Ureter (tissue), 1 donor: ENCODE data around the gene KMO. TPM values are rescaled to one million over a fixed set of nuclear protein-coding genes. Genes with fewer than 3 reads are reported as not detected.

Source experiments
- DNase-seq: peaks from one replicate; pipeline ENCODE4 v3.0.0-alpha.2; 2020; ENCODE audit warnings: low spot score
- total RNA-seq: library from RNA; stranded (reverse); gene quantifications from one replicate; pipeline ENCODE4 v1.2.4, GENCODE V29; 2023
- donor health status: DM: yes; HTN: yes; CAD: no.

Gene KMO
- total RNA-seq, 1 donor from 2014 or later = 0.18 TPM

DNA sequence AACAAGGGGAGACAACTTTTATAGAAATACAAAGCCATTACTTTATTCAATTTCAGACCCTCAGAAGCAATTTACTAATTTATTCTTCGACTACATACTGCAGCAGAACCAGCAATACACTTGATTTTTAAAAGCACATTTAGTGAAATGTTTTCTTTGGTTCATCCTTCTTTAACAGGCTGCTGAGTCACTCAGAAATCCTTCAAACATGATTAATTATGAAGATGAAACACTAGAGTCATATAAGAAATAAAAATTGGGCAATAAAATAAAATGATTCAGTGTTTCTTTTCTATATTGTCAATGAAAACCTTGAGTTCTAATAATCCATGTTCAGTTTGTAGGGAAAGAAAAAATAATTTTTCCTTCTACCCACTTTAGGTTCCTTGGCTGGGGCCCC lies 61.0 kb downstream of the KMO start:
- no peak for DNase-seq

DNA sequence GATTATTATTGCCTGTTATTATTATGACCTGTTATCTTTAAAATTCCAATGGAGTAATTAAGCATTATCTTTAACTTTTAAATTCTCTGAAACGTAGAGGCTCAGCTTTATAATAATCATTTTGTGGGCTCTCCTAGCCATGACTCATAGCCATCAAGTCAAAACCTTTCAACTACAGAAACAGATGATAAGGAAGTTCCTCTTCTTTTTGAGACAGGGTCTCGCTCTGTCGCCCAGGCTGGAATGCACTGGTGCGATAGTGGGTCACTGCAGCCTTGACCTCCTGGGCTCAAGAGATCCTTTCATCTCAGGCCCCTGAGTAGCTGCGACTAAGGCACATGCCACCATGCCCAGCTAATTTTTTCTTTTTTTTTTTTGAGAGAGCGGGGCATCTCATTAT lies 64.5 kb downstream of the KMO start:
- DNase-seq = no peak

DNA sequence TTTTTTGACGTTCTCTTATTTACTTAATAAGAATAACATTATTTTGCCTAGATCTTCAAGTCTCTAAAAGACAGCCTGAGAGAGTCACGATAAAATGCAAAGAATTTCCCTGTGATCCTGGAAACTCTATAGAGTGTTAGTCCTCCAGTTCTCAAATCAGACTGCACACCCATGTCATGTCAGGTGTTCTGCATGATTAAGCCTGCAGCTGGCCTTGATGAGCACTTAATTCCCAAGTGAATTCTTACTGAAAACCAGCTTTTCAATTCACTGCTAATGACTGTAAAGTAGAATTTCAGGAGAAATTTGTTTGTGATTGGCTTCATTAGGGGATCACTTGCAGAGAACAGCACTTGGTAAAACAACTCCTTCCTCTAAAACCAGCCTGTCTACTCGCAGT lies 66.1 kb downstream of the KMO start:
- no peak for DNase-seq

DNA sequence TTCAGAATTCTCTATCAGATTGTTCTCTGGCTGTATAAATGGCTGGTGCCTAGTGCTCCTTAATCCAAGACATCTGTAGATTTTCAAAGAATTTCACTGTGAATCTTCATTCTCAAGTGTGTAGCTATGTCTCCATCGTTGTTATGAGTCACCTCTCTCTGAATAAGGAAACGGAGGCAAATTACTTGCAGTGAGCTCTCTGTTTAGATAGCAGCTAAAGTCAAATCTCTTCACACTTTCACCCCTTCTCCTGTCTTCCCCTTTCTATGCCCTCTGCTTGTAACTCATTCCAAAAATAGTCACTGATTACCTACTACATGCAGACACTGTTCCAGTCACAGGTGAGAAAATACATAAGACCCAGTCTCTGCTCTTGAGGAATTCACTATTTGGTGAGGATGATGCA lies 68.3 kb downstream of the KMO start:
- no peak for DNase-seq

DNA sequence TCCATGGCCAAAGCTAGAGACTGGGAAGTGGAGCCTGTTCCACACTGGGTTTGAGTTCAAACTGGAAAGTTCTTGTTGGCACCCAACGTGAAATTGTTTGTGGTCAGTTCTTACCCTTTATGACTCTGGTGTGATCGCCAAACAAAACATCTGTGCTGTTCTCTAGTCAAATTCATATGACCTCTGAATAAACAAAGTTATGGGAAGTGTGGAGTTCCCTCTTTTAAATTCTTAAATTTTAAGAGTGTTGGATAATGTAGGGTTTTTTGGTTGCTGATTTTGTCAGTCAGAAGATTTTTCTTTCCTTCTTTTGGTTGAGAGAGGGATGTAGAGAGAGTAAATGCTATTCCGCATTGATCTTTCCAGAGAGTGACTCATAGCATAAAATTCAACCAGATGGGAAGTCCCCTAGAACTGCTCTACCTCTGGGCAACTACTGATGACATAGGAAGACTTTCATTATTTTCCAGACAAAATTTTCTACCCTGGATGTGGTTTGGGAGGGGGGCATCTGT lies 71.6 kb downstream of the KMO start:
- DNase-seq = no peak

DNA sequence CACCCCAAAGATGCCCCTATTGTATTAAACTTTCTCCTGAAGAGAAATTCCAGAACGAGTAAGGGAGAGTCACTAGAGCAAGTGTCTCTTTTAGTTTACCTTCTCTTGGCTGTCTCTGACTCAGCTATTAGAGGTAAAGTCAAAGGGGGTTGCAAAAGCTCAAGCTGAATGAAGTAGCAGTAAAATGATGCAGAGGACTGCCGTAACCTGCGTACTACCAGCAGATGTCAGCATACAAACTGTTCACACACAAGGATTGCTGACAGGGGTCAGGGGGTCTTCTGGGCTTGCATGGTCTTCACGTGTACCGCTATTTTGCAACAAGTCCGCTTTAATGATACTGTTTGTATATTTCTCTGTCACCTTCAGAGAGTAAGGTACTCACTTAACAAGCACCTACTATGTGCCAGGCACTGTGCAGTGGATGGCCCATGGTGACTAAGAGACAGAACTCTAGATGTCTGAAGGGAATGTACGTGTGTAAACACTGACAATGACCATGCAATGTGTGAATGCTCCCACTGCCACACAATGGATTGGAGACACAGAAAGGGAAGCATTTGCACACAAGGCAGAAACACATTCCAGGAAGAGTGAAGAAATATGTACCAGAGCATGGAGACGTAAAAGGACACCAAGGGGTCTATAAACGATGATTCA lies 73.1 kb downstream of the KMO start:
- no peak for DNase-seq

DNA sequence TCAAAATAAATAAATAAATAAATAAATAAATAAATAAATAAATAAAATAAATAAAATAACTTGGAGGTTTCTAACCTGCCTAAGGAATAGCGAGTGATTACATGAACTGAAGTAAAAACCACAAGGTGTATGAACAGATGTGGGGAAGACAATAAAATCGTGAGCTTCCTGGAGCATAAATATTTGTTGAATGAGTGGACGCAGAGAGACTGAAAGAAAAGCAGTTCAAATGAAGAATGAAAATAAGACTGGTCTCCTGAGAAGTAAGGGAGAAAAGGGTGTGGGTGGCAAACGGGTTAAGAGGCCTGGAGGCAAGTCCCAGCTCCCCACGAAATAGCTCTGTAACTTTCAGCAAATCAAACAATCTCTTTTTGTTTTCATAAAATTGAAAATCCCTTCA lies 74.4 kb downstream of the KMO start:
- no peak for DNase-seq

DNA sequence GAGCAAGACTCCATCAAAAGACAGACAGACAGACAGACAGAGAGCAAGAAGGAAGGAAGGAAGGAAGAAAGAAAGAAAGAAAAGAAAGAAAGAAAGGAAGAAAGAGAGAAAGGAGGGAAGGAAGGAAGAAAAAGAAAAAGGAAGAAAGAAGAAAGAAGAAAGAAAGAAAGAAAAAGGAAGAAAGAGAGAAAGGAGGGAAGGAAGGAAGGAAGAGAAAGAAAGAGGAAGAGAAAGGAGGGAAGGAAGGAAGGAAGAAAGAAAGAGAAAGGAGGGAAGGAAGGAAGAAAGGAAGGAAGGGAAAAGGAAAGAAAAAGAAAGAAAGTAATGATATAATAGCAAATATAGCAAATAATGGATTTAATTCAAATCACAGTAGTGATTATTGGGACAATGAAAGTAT lies 75.3 kb downstream of the KMO start:
- no peak for DNase-seq

DNA sequence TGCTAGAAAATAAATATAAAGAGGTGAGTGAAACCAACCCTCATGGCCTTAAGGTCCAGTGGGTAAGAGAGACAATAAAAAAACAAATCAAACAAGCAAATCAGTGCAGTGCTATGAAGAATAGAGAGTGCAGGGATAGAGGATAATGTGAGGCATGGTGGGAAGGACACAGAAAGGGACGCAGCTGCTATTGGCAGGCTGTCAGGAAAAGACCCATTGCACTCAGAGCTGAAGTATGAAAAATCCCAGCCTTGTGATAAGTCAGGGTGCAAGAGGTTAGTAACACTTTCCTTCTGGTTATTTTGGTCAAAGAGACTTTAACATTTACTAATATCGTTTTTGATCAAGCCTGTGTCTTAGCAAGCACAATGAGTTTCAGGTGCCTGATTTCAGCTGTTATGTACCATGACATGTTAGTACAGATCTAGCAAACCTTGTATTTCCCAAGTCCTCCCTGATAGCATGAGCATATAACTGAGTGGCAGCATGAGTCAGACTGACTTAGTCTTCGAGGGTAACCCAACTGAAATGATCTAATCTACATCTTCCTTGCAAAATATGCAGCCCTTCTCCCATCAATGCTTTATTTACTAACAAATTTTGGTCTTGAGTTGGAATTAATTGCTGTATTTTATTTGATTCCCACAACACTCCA lies 76.3 kb downstream of the KMO start:
- DNase-seq = no peak

DNA sequence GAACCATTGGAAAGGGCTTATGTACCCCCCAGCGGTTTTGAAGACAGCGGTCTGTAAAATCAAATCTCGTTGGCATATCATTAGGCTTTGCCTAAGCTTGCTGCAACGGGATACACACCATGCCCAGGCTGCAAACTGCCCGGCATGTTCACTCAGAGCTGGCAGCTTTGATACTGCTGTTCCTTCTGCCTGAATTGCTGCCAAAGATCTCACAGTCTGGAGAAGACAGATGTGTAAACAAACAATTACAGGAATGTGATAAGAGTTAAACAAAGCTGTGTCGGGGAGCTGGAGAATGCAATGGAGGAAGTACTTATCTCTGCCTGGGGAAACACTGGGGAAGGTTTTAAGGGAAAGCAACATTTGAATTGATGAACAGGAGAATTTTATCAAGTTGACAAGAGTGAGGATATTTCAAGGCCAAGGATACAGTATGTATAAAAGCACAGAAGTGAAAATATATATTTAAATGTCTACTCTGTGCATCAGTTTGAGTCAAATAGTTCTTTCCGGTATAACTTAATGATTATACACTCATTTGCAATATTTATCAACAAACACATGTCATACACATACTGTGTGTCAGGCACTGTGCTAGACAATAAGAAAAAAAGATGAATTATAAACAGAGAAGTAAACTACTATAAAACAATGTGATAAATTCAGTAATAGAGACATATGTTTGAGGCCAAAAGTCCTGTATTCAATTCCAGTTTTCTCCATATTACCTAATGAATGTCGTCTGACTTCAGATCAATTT lies 78.1 kb downstream of the KMO start:
- DNase-seq = no peak

DNA sequence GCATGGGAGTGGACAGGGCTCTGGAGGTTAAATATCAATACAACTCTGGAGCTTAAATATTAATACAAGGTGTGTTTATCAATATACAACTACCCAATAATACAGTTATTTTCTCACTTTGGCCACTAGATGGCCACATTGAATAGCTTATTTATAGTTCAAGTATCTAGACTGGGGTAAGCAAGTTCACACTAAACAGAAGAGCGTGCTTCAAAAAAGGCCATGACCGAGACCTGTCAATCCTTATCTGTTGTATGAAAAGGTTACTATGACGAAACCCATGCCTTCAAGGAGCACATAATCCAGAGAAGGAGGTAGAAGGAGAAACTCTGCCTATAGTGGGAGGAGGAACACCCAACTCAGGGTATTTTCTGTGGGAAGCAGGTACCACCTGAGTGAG lies 78.9 kb downstream of the KMO start:
- DNase-seq = no peak

DNA sequence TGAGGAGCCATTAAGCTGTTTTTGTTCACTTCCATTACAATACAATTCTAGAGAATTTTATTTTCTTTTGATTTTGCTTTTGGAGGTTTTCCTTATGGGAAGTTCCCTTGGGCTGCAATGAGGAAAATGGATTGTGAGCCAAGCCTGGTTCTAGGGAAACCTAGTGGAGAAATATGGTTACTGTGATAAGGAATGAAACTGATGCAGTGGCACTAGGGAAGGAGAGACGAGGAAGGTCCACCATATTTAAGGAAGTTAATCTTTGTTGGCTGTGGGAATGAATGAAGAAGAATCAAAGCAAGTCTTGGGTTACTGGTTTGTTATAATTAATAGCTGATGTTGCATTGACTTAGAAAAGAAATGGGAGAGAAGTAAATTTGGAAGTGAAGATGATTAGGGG lies 79.6 kb downstream of the KMO start:
- DNase-seq = no peak

DNA sequence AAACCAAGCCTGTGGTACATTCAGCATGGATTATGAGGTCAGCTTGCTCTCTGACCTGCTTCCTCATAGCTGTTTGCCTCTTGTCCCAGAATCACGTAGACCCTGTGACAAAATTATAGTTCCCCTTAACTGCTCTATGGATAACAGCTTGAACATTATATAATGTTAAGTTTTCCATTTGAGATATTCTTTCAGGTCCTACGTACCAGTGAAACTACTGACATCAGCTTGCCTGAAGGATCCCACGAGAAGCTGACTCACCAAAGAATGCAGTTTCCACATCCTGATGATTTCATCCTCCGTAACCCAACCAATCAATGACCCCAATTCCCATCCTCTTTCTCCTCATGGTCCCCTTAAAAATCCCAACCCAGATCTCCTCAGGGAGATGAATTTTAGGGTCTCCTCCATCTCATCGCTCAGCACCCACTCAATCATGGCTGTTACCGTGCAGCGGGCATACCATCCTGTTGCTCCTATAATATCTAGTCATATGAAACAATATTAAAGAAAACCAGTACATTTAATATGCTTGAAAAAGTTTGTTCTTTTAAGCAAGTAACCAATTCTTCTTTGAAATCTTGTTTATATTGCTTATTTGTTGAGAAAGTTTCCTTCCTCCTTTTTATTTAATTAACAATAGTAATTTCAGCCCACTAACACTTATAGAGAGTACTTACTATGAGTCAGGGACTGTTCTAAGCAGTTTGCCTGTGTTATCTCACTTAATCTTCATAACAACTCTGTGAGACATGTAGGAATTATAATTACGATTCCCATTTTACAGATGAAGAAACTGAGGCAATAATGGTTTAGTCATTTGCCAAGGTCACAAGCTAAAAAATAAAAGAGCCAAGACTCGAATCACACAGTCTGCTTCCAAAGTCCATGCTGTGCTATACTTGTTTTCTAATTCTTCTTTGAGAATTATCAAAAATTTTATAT lies 80.6 kb downstream of the KMO start:
- DNase-seq = no peak

DNA sequence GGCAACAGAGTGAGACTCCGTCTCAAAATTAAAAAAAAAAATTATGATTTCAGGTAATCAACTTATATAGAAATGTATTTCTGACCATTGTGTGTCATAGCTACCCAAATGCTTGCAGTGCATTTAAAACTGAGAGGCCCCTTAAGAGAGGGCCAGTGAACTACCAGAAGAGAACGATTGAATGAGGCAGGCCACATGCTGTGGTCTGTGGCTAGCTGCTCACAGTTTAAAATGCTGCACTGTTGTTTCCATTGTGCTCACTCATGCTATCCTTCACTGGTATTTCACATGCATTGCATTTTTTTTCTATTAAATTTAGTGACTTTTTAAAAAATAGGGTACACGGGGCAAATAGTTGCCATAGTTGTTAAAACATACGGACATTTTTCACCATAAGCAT lies 82.0 kb downstream of the KMO start:
- no peak for DNase-seq

DNA sequence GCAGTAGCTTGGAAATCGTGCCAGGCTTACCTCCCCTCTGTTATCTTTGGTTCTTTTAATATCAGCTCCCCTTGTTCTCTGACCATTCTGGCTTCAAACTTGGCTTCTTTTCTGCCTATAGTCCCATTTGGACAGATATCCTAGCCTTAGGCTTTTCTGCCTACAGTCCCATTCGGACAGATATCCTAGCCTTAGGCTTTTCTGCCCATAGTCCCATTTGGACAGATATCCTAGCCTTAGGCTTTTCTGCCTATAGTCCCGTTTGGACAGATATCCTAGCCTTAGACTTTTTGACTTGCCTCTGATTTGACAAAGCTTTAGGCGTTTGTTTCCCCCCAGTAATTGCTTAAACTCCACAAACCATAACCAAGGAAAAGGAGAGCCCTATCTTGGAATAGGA lies 82.4 kb downstream of the KMO start:
- no peak for DNase-seq

DNA sequence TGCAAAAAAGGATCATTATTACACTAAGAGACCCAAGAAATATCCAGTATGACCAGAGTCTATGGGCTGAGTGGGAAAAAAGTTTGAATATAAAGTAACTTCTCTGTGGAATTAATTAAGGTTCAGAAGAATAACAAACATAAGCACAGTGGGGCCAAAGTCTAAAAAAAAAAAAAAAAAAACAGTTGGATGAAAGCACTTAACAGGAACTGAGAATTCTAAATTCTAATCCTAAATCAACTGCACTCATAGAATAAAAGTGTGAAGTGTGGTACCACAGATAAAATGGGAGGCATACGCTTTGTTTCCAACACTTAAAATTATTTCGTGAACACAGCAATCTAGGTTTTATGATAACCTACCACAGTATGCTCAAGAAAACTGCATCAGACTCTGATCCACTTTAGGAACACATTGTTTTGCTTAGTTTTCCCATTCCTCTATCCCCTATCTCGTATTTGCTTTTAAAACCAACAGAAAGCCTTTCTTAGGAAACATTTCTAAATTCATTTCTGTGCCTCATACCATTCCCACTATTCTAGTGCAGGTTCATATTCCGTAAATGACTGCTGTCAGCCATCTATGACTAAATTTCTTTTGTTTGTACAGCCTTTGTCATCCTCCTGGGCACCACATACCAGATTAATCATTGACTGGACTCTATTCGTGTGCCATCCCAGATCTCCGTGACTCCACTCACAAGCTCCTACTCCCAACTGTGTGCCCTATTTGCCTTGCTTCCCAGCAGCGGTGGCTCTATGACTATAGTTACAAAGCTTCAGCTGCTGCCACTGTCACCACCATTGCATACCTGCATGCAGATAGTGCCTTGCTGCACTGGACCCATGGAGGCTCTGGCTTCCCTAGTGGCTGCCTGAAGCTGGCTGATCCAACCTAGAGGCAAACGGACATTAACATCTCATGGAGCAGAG lies 83.1 kb downstream of the KMO start:
- DNase-seq = no peak

DNA sequence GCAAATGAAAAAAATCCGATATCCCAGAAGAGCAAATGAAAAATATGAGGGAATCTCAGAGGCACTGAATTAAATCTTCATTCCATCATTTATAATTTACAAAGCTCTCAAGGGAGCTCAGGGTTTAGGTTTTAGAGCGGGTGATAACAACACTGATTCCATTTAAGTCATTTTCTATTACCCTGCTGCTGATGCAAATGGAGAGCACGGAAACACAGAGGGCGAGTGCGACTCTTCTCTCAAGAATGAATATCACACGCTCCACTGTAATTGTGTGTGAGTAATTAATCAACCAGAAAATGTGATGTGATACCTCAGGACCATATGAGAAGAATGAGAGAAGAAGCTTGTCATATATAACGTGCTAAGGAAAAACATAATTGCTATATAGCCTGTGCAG lies 85.2 kb downstream of the KMO start:
- DNase-seq = no peak

DNA sequence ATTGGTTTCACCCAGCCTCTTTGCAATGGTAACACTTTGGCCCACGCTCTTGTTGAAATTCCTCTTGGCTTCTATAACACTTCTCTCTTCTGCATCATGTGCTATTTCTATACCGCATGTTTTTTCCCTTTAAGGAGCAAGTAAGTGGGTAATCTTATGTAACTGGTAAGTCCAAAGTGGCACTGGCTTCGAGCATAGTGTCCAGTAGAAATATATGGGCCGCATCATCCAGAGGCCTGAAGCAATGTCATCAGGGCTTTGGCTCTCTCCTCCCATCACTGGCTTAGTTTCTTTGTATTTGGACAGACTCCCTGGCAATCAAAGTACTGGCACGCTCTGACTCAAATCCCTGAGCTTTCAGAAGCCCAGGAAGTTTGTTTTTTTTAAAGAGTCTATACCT lies 90.5 kb downstream of the KMO start:
- DNase-seq = no peak

DNA sequence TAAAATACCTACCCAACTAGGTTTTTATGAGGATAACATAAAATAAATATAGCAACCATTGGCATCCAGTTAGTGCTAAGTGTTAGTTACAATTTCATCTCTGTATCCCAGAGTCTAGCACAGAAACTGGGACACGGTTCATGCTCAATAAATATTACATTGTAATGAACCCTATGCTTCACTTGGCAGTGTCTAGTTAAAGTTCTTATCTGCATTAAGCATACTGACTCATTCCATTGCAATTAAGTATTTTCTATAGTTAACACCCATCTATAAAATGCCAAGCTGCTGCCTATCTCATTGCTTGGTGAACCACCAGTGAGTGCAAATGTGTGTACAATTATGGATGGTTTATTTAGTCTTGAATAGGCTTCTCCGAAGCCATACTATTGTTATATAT lies 92.8 kb downstream of the KMO start:
- no peak for DNase-seq

DNA sequence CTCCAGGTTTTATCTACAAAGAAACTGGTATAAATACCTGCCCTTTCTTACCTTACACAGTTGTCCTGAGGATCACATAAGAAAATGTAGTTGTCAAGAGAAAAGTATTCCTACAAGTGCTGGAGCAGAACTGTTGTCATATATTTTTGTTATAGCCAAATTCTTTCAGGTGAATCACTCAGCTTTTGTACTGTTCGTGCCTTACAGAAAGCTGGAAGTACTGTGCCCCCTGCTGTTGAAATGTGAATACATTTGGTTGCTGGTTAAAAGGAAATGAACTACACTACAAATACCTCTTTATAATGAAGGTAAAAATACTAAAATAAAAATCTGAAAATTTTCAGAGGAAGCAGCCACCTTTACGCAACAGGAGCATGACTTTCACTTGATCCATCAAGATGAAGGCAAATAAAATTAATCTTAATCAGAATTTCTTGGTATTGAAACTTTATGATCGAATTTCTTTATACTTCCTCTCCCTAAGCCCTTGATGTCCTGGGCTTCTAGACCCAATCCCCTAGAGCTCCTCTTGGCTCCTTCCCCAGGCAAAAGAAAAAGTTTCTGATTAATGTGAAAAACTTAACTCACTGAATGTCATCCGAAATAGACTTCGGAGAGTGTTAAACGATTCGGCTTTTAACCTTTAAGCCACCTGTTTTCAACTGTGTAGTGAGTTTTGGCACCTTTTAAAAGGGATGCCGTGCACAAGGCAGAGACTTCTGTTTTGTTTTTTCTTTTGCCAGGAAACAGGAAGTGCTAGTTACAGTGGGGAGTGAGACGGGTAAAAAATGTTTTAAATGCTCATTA lies 95.5 kb downstream of the KMO start:
- no peak for DNase-seq
